HG03095 (cell line): ENCODE measurements around the gene OR52E5.

Experiments used
- ATAC-seq: cut with Tn5 transposase; IDR thresholded peaks from one replicate; pipeline ENCODE4 v1.9.1; 2021; ENCODE audit warnings: moderate library complexity; ENCODE audit not compliant: unreplicated experiment

The OR52E5 gene

GRCh38 chr11:5932671-5933070 is 39.7 kb downstream of the OR52E5 start:
- no peak for ATAC-seq

GRCh38 chr11:5933116-5933515 is 40.1 kb downstream of the OR52E5 start:
- ATAC-seq: no peak

GRCh38 chr11:5937868-5938602 is 45.0 kb downstream of the OR52E5 start:
- ATAC-seq: no peak

GRCh38 chr11:5938603-5938965 is 45.6 kb downstream of the OR52E5 start:
- no peak for ATAC-seq

- ATAC-seq: no peak
Observed at GRCh38 chr11:5940748-5941147, 47.7 kb downstream of the OR52E5 start.

- no peak for ATAC-seq
Observed at GRCh38 chr11:5941951-5942350, 48.9 kb downstream of the OR52E5 start, which contains the start of gene OR56A3. OR56A3 (plus strand) TSS chr11:5942251; CDS start chr11:5947347, 5,096 bp downstream.
